ENCODE data around the gene KCNQ1.

KCNQ1 gene

DNA sequence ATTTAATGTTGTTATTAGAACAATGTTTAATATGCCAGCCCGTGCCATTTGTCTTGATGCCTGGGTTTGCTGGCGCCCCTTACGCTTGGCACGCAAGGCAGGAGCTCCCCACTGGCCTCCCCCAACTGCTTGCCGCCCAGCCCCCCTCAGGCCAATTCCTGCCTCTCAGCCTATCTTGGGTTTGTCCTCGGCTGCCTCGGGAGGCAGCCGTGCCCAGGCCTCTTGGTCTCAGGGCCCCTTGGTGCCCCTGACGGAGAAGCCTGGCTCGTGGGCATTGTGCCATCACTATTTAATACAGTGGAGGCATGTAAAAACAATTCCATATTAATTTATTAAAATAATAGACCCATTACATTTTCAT is 135.2 kb downstream of the KCNQ1 start:
- TF ChIP-seq, protein P1, sequence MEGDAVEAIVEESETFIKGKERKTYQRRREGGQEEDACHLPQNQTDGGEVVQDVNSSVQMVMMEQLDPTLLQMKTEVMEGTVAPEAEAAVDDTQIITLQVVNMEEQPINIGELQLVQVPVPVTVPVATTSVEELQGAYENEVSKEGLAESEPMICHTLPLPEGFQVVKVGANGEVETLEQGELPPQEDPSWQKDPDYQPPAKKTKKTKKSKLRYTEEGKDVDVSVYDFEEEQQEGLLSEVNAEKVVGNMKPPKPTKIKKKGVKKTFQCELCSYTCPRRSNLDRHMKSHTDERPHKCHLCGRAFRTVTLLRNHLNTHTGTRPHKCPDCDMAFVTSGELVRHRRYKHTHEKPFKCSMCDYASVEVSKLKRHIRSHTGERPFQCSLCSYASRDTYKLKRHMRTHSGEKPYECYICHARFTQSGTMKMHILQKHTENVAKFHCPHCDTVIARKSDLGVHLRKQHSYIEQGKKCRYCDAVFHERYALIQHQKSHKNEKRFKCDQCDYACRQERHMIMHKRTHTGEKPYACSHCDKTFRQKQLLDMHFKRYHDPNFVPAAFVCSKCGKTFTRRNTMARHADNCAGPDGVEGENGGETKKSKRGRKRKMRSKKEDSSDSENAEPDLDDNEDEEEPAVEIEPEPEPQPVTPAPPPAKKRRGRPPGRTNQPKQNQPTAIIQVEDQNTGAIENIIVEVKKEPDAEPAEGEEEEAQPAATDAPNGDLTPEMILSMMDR (IDR thresholded peaks at IDR 0.05; ENCODE audit: insufficient read depth, low read length, poor library complexity, severe bottlenecking): no peak
- DNase-seq (ENCODE audit: extremely low read depth, insufficient read length): no peak
- no peaks in the 10 kb centered on the region; the same call in 1 of the 2 replicates for H3K27me3 ChIP-seq (replicated peaks; ENCODE audit: control insufficient read depth, insufficient read depth, low read length)
- no peaks in the 10 kb centered on the region for H3K36me3 ChIP-seq (ENCODE audit: control insufficient read depth, insufficient read depth, low read length)
- no peak overlapping the region for H3K4me3 ChIP-seq (replicated peaks; ENCODE audit: low read depth, low read length)

DNA sequence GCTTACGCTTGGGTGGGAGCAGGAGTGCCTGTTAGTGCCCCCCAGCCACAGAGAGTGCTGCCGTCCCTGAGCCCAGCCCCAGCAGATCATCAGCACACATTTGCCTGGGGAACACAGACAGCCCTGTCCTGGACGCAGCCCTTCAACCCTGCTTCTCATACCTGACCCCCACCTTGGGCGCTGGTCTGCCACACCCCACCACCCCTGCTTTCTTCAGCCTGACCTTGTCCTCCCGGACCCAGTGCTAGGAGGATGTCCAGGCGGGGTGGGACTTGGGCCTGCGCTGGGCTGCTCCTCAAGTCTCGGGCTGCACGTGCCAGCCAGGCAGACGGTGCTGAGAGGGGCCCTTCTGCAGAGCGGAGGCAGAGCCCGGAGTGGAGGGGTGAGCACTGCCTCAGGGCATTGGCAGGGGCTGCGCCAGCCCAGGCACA is 135.8 kb downstream of the KCNQ1 start:
- no peak for DNase-seq (ENCODE audit: extremely low read depth, insufficient read length)
- H3K36me3 ChIP-seq (ENCODE audit: control insufficient read depth, insufficient read depth, low read length): no peaks in the 10 kb centered on the region
- TF ChIP-seq, protein P1 (IDR thresholded peaks at IDR 0.05; ENCODE audit: insufficient read depth, low read length, poor library complexity, severe bottlenecking): no peak
- H3K27me3 ChIP-seq (replicated peaks; ENCODE audit: control insufficient read depth, insufficient read depth, low read length): no peaks in the 10 kb centered on the region; the same call in 1 of the 2 replicates
- H3K4me3 ChIP-seq (replicated peaks; ENCODE audit: low read depth, low read length): no peak overlapping the region

DNA sequence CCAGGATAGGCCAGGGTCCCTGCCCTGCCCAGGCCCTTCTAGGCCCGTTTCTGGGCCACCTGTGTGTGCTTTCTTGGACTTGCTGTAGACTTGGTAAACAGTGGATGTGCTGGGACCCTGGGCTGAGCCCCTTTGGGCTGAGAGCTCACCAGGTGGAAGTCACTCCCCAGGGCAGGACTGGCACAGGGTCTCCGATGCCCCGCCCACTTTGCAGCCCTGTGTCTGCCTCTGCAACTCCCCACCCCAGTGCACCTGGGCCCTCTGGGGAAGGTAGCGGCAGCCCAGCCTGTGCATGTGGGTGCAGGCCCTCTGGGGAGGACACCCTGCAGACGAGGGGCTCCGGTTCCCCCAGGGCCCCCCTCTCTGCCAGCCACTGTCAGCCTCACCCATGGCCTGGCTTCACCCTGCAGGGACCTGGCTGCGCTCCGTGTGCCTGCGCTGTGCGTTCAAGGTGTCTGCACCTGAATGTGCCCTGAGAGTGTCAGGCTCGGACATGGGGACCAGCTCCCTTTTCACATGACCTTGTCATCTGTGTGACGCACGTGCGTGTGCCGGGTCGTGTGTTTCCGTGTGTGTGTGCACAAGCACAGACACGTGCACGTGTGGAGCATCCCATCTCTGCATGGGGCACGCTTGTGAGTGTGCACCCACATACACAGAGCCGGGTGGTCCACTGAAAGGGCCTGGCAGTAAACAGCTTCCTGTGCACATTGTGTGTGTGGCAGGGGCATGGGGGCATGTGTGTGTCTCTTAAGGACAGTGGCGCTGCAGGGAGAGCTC is 136.5 kb downstream of the KCNQ1 start:
- Histone ChIP-seq H3K4me3 (replicated peaks; ENCODE audit: low read depth, low read length) (no peak overlapping the region), H3K27me3 (replicated peaks; ENCODE audit: control insufficient read depth, insufficient read depth, low read length) (no peaks in the 10 kb centered on the region; the same call in 1 of the 2 replicates), H3K36me3 (ENCODE audit: control insufficient read depth, insufficient read depth, low read length) (no peaks in the 10 kb centered on the region)
- TF ChIP-seq, protein P1 (IDR thresholded peaks at IDR 0.05; ENCODE audit: insufficient read depth, low read length, poor library complexity, severe bottlenecking): no peak
- DNase-seq (ENCODE audit: extremely low read depth, insufficient read length): no peak

DNA sequence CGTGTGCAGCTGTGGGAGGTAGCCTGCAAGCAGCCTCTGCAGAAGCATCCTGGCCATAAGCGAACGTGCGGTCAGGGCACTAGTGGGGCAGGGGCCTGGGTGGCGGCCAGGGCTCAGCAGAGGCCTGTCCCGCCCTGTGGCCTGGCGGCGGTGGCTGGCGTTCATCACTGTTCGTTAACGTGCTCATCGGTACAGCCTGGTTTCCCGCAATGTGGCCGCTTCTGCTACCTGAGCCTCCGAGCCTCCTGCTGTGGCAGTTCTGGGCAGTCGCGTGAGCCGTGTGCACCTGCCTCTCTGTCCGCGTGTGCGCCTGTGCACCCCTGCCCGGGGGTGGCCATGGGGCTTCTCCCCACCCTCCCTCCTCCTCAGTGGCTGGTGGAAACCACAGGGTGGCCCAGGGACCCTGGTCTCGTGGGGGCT is 137.1 kb downstream of the KCNQ1 start:
- Histone ChIP-seq H3K4me3 (replicated peaks; ENCODE audit: low read depth, low read length) (no peak overlapping the region), H3K27me3 (replicated peaks; ENCODE audit: control insufficient read depth, insufficient read depth, low read length) (no peaks in the 10 kb centered on the region; the same call in 1 of the 2 replicates)
- TF ChIP-seq, protein P1 (IDR thresholded peaks at IDR 0.05; ENCODE audit: insufficient read depth, low read length, poor library complexity, severe bottlenecking): no peak

DNA sequence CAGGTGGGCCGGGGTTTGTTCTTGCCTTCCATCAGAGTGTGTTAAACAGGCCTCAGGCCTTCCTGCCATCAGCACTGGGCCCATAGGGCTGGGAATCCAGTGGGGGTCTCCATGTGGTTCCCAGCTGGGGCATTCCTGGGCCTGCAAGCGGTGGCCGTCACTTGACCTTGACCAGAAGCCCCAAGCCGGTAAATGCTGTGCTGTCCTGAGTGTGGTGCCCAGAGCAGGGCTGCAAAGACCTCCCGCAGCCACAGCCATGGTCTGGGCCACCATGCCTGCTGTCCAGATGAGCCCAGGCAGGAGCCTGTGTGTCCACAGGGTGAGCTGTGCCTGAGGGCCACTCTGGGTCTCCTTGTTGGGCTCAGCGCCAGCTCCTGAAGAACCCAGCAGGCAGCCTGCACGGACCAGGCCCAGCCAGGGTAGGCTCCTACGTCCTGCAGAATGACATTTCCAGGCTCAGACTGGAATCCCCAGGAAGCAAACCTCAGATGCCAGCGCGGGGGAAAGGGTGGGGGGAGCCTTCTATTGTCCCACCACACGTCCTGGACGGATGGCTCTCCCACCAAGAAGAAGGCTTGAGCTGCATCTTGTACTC is 137.6 kb downstream of the KCNQ1 start:
- H3K4me3 ChIP-seq (replicated peaks; ENCODE audit: low read depth, low read length): no peak overlapping the region
- H3K36me3 ChIP-seq (ENCODE audit: control insufficient read depth, insufficient read depth, low read length): no peaks in the 10 kb centered on the region
- H3K27me3 ChIP-seq (replicated peaks; ENCODE audit: control insufficient read depth, insufficient read depth, low read length): no peaks in the 10 kb centered on the region; the same call in 1 of the 2 replicates
- TF ChIP-seq, protein P1 (IDR thresholded peaks at IDR 0.05; ENCODE audit: insufficient read depth, low read length, poor library complexity, severe bottlenecking): no peak
- DNase-seq (ENCODE audit: extremely low read depth, insufficient read length): no peak

More for the DNA sequence above, 137.1 kb downstream of the KCNQ1 start:
- H3K36me3 ChIP-seq (ENCODE audit: control insufficient read depth, insufficient read depth, low read length): no peaks in the 10 kb centered on the region
- DNase-seq (ENCODE audit: extremely low read depth, insufficient read length): no peak

All from GM06990 (cell line).